MCF 10A (cell line): Measurements from ENCODE around the gene ELFN1. TPM values are rescaled to one million over a fixed set of nuclear protein-coding genes. Genes with fewer than 3 reads are reported as not detected.

Experiments used
- BruUV-seq: library from RNA; stranded (reverse); fragments of 400-500 nt; replicated peaks from 2 replicates; lab custom pipeline; 2021; lab: Mats Ljungman, UMichigan
- CTCF ChIA-PET: fragments of 300-600 bp; sonication (Branson Sonifier 250); formaldehyde crosslinking; extraction: SDS; loops from one replicate; lab custom pipeline; 2021; ENCODE audit warnings: antibody characterized with exemption, inconsistent platforms; lab: Yijun Ruan, JAX
- POLR2A ChIA-PET: fragments of 300-600, 350-650 bp; sonication (Branson Sonifier 250); formaldehyde crosslinking; extraction: SDS; loops from one replicate; lab custom pipeline; 2020; ENCODE audit warnings: antibody characterized with exemption, inconsistent platforms; lab: Yijun Ruan, JAX
- DNase-seq: peaks from one replicate; pipeline ENCODE4 v3.0.0-alpha.2; 2018; ENCODE audit not compliant: unreplicated experiment
- H3K27ac Mint-ChIP-seq: one replicate; pipeline ENCODE4 v1.8.0; 2022; ENCODE audit warnings: mild to moderate bottlenecking, low read depth, mixed read lengths; ENCODE audit not compliant: unreplicated experiment
- H3K27me3 Mint-ChIP-seq: one replicate; pipeline ENCODE4 v1.8.0; 2022; ENCODE audit warnings: mixed read lengths; ENCODE audit not compliant: insufficient read depth, unreplicated experiment
- H3K36me3 Mint-ChIP-seq: one replicate; pipeline ENCODE4 v1.8.0; 2022; ENCODE audit warnings: mild to moderate bottlenecking, moderate library complexity, mixed read lengths; ENCODE audit not compliant: insufficient read depth, unreplicated experiment
- H3K4me1 Mint-ChIP-seq: one replicate; pipeline ENCODE4 v1.8.0; 2022; ENCODE audit warnings: mixed read lengths; ENCODE audit not compliant: insufficient read depth, unreplicated experiment
- H3K4me3 Mint-ChIP-seq: one replicate; pipeline ENCODE4 v1.8.0; 2022; ENCODE audit warnings: mild to moderate bottlenecking, moderate library complexity, mixed read lengths; ENCODE audit not compliant: unreplicated experiment
- H3K9me3 Mint-ChIP-seq: one replicate; pipeline ENCODE4 v1.8.0; 2022; ENCODE audit warnings: mixed read lengths; ENCODE audit not compliant: unreplicated experiment
- CTCF ChIP-seq: fragments of 200-600 bp; IDR thresholded peaks from one replicate; pipeline ENCODE4 v1.8.0; 2022; ENCODE audit warnings: antibody characterized with exemption, mild to moderate bottlenecking; ENCODE audit not compliant: unreplicated experiment
- intact Hi-C: fragments of 100-400 bp; cut with micrococcal nuclease; formaldehyde crosslinking; loops from 2 replicates; pipeline ENCODE4 v1.14.1; 2022
- total RNA-seq: library from RNA; stranded (reverse); gene quantifications from 2 replicates; pipeline ENCODE4 v1.2.3, GENCODE V29; 2022

The ELFN1 gene
- total RNA-seq, 1 experiment from 2014 or later = not detected

GRCh38 chr7:1640376-1641172 lies 29.5 kb upstream of the ELFN1 start:
- peaks cover 9% of the 10 kb centered on the region for H3K27me3 Mint-ChIP-seq
- H3K36me3 Mint-ChIP-seq = peaks cover 6% of the 10 kb centered on the region
- H3K4me3 Mint-ChIP-seq = no peak overlapping the region
- DNase-seq = no peak
- H3K27ac Mint-ChIP-seq = no peak overlapping the region
- no peak for TF ChIP-seq CTCF
- H3K9me3 Mint-ChIP-seq = peaks cover 5% of the 10 kb centered on the region
- CTCF ChIA-PET = no interaction called here
- intact Hi-C loops = no loop called here
- POLR2A ChIA-PET = interaction anchor here (0.6 kb wide), 1 partner anchor 810 kb away, joined by 3 read pairs; no protein-coding TSS in a partner anchor
- BruUV-seq = no TSS peak
- H3K4me1 Mint-ChIP-seq = no peaks in the 10 kb centered on the region

DNA sequence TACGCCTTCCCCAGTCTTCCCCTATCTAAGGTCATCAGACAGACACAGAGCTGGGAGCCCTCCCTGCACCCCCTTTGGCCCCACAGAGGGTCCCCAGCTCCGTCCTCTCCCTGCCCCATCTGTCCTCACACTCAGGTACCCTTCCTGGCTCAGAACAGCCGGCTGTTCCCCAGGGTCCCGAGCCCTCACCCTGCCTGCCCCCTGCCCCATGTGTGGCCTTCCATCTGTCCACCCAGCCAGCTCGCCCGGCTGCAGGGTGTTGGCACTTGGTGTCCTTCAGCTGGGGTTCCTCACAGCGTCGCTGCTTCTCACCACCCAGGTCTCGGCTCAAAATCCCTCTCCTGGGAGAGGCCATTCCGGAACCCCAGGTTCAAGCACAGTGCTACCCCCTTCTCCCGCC lies 28.9 kb upstream of the ELFN1 start:
- peaks cover 9% of the 10 kb centered on the region for H3K27me3 Mint-ChIP-seq
- CTCF ChIA-PET = no interaction called here
- no peak overlapping the region for H3K4me3 Mint-ChIP-seq
- BruUV-seq = no TSS peak
- no peak overlapping the region for H3K27ac Mint-ChIP-seq
- H3K36me3 Mint-ChIP-seq = peaks cover 6% of the 10 kb centered on the region
- TF ChIP-seq CTCF = no peak
- no peak for DNase-seq
- intact Hi-C loops = no loop called here
- H3K4me1 Mint-ChIP-seq = no peaks in the 10 kb centered on the region
- POLR2A ChIA-PET = interaction anchor here (0.6 kb wide), 1 partner anchor 809 kb away, joined by 3 read pairs; no protein-coding TSS in a partner anchor
- H3K9me3 Mint-ChIP-seq = peaks cover 5% of the 10 kb centered on the region

GRCh38 chr7:1641661-1642260 lies 28.3 kb upstream of the ELFN1 start:
- Mint-ChIP-seq H3K27me3 (peaks cover 9% of the 10 kb centered on the region), H3K9me3 (peaks cover 5% of the 10 kb centered on the region), H3K4me1 (no peaks in the 10 kb centered on the region), H3K36me3 (peaks cover 6% of the 10 kb centered on the region), H3K4me3 (no peak overlapping the region), H3K27ac (no peak overlapping the region)
- POLR2A ChIA-PET = no interaction called here
- no TSS peak for BruUV-seq
- no peak for TF ChIP-seq CTCF
- DNase-seq = no peak
- CTCF ChIA-PET = interaction anchor here (0.7 kb wide), 1 partner anchor 149 kb away, joined by 3 read pairs; no protein-coding TSS in a partner anchor
- intact Hi-C loops = no loop called here

DNA sequence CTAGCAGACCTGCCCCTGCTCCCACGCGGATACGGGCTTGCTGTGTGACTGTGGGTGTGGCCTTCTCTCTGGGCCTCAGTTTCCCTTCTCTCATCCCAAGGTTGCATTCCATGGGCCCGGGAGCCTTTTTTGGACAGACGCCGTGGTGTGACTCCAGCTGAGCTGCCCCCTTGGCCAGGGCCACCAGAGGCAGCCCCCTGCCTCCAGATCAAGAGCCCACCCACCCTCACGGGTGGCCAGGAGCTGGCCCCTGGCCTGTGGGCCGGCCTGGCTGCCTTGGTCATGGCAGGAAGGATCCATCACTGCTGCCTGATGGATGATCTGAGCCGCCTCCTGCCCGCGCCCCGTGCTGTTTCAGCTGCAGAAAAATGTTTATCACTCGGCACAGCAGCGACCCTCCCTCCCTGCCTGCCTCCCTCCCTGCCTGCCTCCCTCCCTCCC lies 27.8 kb upstream of the ELFN1 start:
- ChIA-PET POLR2A (no interaction called here), CTCF (no interaction called here)
- BruUV-seq = no TSS peak
- no peak for DNase-seq
- intact Hi-C loops = no loop called here
- Mint-ChIP-seq H3K4me1 (no peaks in the 10 kb centered on the region), H3K36me3 (peaks cover 6% of the 10 kb centered on the region), H3K9me3 (peaks cover under 1% of the 10 kb centered on the region), H3K27me3 (peaks cover 9% of the 10 kb centered on the region), H3K27ac (no peak overlapping the region), H3K4me3 (no peak overlapping the region)
- no peak for TF ChIP-seq CTCF
